Kasumi-1 (cell line): ENCODE measurements around the gene FAT1.

Experiments
- DNase-seq, 2 experiments: peaks; one replicate each; lab custom pipeline; 2025; lab: John Stamatoyannopoulos, UW

FAT1 gene

GRCh38 chr4:186606591-186606992 lies 117.1 kb downstream of the FAT1 start:
- no peak for DNase-seq

DNA sequence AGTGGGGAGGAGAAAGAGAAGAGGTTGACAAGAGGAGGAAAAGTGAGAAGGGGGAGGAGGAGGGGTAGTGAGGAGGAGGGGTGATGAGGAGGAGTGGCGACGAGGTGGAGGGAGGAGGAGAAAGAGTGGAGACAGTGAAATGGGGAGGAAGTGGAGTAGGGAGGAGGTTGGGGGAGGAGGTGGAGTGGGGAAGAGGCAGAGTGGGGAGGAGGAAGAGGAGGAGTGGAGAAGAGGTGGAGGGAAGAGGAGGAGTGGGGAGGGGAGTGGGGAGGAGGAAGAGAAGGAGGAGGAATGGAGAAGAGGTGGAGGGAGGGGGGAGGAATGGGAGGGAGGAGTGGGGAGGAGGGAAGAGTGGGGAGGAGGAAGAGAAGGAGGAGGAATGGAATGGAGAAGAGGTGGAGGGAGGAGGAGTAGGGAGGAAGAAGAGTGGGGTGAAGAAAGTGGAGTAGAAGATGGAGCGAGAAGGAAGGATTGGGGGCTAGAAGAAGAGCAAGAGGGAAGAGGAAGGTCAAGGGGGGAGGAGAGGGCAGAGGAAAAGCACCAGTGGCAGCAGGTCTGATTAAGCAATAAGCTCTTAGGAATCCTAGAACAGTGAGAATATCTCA lies 118.3 kb downstream of the FAT1 start:
- DNase-seq = no peak

- no peak for DNase-seq
Observed at GRCh38 chr4:186604124-186604807, 119.4 kb downstream of the FAT1 start.

- DNase-seq = no peak
Observed at GRCh38 chr4:186602978-186603377, 120.7 kb downstream of the FAT1 start.

DNA sequence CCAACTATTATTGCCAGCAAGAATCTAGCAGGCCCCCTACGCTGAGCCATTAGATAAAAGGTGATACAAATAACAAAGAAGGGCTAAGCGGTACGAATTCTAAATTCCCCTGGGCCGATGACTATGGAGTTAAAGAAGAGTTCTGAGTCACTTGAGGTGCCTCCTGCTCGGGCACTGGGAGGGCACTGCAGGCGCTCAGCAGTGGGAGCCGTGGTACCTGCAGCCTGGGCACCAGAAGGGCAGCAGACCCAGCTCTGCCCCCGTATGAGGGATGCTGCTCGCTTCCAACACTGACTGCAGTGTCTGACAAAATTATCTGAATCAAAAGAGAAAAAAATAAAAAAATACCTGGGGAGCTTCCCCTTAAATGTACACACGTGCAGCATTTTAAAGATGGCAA lies 124.2 kb downstream of the FAT1 start:
- no peak for DNase-seq

DNA sequence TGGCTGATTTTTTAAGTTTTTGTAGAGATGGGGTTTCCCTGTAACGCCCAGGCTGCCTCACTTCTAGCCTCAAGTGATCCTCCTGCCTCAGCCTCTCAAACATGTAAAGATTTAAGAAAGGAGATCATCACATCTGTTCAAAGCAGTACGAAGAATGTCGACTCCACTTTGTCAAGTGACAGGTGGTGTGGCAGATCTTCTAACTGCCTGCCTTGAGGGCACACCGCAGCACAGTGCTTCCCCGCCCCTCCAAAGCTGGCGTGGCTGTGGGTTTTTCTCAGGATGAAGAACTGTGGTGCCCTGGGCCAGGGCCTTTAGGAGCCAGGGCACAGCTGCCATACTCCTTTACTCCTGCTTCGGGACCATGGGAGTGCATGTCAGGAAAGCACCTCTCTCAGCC lies 125.0 kb downstream of the FAT1 start:
- no peak for DNase-seq

GRCh38 chr4:186596850-186597390 lies 126.7 kb downstream of the FAT1 start:
- no peak for DNase-seq

DNA sequence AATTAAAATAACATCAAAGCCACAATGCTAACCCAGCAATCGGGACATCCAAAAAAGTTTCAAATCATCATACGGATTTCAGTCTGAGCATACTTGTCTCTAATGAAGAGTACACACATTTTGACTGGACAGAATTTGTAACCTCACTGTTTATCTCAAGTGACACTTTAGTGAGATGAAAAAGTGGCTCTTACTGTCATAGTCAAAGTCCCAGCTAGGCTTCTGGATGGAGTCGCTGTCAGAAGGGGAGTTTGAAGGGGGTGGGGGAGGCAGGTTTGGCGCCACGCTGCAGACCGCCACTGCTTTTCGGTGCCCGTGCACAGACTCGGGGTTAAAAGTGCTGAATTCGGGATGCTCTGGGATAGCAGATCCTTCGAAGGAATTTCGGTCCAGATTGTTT lies 127.3 kb downstream of the FAT1 start:
- DNase-seq = no peak

DNA sequence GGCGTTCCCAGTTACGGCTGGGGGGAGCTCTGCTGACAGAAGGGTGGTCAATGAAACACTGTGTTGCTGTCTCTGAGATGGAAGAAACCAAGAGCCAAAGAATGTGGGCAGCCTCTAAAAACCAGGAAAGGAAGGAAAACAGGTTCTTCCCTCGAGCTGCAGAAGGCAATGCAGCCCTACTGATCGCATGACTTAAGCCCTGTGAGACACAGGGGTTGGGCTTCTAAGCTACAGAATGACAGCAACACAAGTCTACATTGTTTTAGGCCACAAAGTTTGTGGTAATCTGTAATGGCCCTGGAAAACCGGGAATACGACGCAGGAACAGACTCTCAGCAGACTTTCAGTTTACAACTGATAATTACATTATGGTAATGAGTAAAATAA lies 130.1 kb downstream of the FAT1 start:
- DNase-seq = no peak

DNA sequence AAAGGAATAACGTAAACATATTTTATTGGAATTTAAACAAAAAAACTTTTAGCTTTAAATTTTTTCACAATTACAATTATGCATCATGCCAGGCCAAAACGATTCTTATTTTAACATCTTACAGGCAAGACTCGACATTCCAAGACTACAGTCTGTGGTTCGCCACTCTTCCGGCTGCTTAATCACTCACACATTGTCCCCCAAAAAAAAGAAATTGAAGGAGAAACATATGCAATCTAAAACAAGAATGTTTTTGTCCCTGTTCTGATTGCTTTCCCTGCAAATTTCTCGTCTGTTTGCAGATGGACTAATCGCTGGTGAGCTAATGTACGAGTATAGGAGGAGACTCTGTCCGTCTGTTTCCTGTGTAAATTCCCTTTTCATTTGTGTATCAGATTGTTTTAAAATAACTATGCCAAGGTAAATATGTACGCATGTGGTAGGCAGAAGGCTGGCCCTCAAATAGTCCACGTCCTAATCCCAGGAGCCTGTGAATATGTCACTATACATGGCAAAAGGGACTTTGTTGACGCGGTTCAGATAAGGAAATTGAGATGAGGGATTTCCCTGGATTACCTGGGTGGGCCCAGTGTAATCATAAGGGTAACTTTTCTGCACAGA lies 130.6 kb downstream of the FAT1 start:
- no peak for DNase-seq

DNA sequence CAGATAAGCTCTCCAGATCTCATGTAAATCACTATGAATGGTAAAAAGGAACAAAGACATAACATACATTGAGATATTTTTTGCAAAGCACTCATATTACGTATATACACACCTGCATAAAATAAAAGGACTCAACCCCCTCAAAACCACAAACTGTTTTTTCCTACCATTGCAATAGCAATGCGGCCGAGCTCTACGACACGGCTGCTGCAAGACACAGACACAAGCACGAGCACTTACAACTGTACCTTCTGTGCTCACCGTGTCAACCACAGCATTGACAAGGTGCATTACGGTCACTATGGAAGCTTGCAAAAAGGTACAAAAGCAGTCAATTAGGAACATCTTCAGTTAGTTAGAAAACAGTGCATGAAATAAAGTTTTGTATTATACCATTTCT lies 131.2 kb downstream of the FAT1 start:
- DNase-seq = no peak

- no peak for DNase-seq
Observed at GRCh38 chr4:186591651-186592050, 132.0 kb downstream of the FAT1 start.

GRCh38 chr4:186588503-186588902 lies 135.2 kb downstream of the FAT1 start:
- no peak for DNase-seq

DNA sequence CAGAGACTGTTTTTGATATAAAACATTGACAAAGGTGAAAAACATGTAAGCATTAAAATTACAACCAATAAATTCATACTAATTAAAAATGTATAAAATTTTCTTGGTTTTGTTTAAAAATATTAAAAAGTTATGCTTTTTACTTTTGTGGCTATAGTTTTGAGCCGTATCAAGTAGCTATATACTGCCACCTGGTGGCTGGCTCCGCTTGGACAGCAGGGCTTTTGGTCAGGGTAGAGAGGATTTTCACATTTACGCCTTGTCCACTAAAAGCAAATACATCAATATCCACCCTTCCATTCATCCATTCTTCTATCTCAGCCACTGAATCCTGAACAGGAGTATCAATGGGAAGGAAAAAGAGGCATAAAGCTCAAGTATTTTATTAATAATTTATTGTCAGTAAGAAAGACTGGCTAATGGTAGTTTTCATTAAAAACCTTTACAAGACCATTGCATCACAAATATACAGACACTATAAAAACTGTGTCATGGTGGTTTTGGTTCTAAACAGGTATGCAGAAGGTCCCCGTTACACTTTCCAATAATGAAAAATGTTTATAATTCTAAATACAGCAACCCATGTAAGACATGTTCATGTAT lies 136.1 kb downstream of the FAT1 start:
- DNase-seq = peak; percentile 38 to 67

GRCh38 chr4:186586205-186586604 lies 137.5 kb downstream of the FAT1 start:
- no peak for DNase-seq

GRCh38 chr4:186584912-186585311 lies 138.7 kb downstream of the FAT1 start:
- no peak for DNase-seq

GRCh38 chr4:186581421-186581820 lies 142.2 kb downstream of the FAT1 start:
- no peak for DNase-seq

DNA sequence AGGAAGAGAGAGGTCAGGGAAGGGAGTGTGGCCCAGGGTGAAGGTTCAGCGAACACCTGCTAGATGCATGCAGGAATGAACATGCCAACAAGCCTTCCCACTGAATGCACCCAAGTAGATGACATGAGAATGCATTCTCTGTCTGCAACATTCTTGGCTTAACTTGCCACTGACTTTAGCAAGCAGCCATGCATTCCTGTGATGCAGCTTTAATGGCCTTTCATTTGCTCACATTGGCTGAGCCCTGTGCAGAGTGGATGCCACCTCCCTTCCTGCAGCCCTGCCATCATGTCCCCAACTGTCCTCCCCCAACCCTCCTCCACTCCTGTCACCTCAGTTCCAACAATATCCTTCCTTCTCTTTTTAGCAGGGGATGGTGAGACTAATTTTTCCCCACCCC lies 143.0 kb downstream of the FAT1 start:
- no peak for DNase-seq

GRCh38 chr4:186570193-186570996 lies 153.3 kb downstream of the FAT1 start:
- no peak for DNase-seq

DNA sequence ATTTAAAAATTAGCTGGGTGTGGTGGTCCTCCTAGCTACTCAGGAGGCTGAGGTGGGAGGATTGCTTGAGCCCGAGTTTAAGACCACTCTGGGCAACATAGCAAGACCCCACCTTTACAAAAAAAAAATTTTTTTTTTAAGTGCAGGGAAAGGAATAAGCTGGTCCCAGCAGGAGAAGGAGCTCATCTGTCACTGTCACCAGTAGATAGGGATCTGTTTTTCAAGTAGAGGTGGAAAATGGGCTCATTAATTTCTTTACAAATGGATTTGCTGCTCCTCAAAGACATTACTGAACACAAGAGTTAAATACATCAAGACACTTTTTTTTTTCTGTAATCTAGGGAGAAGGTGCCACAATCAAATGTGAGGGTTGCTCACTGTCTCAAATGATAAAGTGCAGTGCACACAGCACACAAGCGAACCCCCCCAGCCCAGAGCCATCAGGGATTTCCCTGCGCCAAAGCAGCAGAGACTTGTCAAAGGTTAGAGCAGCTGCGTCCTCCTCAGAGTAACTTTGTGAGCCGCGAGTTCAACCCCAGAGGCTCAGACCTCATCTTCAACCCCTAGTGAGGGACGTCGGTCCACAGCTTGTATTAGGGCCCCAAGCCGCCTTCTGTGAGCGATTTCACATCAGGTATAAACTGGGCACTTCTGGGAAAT lies 154.0 kb downstream of the FAT1 start:
- no peak for DNase-seq

GRCh38 chr4:186566068-186566467 lies 157.6 kb downstream of the FAT1 start:
- DNase-seq = no peak

- no peak for DNase-seq
Observed at GRCh38 chr4:186563761-186564160, 159.9 kb downstream of the FAT1 start.
